ENCODE measurements around the gene RP9.

- TF ChIP-seq CTCF (IDR thresholded peaks at IDR 0.05) (no peak), EP300 (IDR thresholded peaks at IDR 0.05) (no peak)
These were observed 48.6 kb upstream of the RP9 start for GRCh38 chr7:33157781-33158180.

All from gastroesophageal sphincter (tissue), 3 donors.